Lung (tissue), 12 donors: ENCODE data around the gene MRPL32. TPM values are rescaled to one million over a fixed set of nuclear protein-coding genes. Genes with fewer than 3 reads are reported as not detected.

Source experiments
- ATAC-seq: fragments of 200-7000 bp; cut with Tn5 transposase; one replicate; pipeline ENCODE4 v1.9.1; 2020; ENCODE audit warnings: moderate number of reproducible peaks; ENCODE audit not compliant: insufficient read depth, low FRiP score
- DNase-seq, 3 donors: peaks; one replicate each; pipeline ENCODE4 v3.0.0-alpha.2; 2013 to 2017
- H3K27ac ChIP-seq, 2 donors: one replicate each; pipeline ENCODE4 v1.5.1; 2013; ENCODE audit warnings: mild to moderate bottlenecking in 2 of 2, moderate library complexity in 2 of 2, control low read depth in 1 of 2, inconsistent platforms in 1 of 2, low read depth in 1 of 2, low read length in 1 of 2
- H3K27me3 ChIP-seq, 3 donors: one replicate each; pipeline ENCODE4 v1.5.1; 2013; ENCODE audit warnings: low read length in 2 of 3; ENCODE audit not compliant: control insufficient read depth in 3 of 3, insufficient read depth in 3 of 3
- H3K36me3 ChIP-seq, 4 donors: one replicate each; pipeline ENCODE4 v1.5.1; 2013; ENCODE audit warnings: low read length in 4 of 4, mild to moderate bottlenecking in 1 of 4, moderate library complexity in 1 of 4; ENCODE audit not compliant: control insufficient read depth in 4 of 4, insufficient read depth in 4 of 4
- H3K4me1 ChIP-seq, 5 donors: one replicate each; pipeline ENCODE4 v1.5.1; 2013; ENCODE audit warnings: low read length in 5 of 5, mild to moderate bottlenecking in 2 of 5, moderate library complexity in 1 of 5; ENCODE audit not compliant: control insufficient read depth in 5 of 5, insufficient read depth in 5 of 5
- H3K4me3 ChIP-seq: one replicate; pipeline ENCODE4 v1.5.1; 2013; ENCODE audit warnings: mild to moderate bottlenecking, control low read depth, moderate library complexity
- H3K9ac ChIP-seq, 2 donors: one replicate each; pipeline ENCODE4 v1.5.1; 2013; ENCODE audit warnings: low read length in 2 of 2, control low read depth in 1 of 2; ENCODE audit not compliant: insufficient read depth in 1 of 2
- H3K9me3 ChIP-seq, 4 donors: one replicate each; pipeline ENCODE4 v1.5.1; 2013; ENCODE audit warnings: low read length in 3 of 4, mild to moderate bottlenecking in 1 of 4, moderate library complexity in 1 of 4; ENCODE audit not compliant: control insufficient read depth in 4 of 4, insufficient read depth in 3 of 4
- CTCF ChIP-seq: IDR thresholded peaks from 2 replicates; pipeline ENCODE4 v1.5.1; 2012; ENCODE audit warnings: mild to moderate bottlenecking; ENCODE audit errors: control extremely low read depth, extremely low read depth
- WGBS, 2 donors: extraction: QIAGEN DNeasy Blood & Tissue Kit; methylation state at CpG; one replicate each; pipeline ENCODE4 v1.1.7; 2013; 5-methylcytosine and 5-hydroxymethylcytosine counted together
- polyA plus RNA-seq, 2 donors: library from polyadenylated mRNA; stranded (reverse); fragments of 200-250 nt; gene quantifications; one replicate each; pipeline ENCODE4 v1.2.1, GENCODE V29; 2013
- total RNA-seq, 2 donors: library from RNA; depleted of rRNA in 1 of 2; stranded (reverse); fragments of >200 nt in 1 of 2; gene quantifications; one replicate each; pipeline ENCODE4 v1.2.1, GENCODE V29; 2014 to 2021
- donor health status: control.
- donor health status: control.
- donor health status: Bipolar disorder and iron deficiency.
- donor health status: healthy.
- donor health status: DM: yes; HTN: yes; CAD: no.

MRPL32 gene
- total and polyA plus RNA-seq, 4 donors: 34.4 to 111 (median 58.6) TPM

GRCh38 chr7:42986781-42987248 lies 54.6 kb downstream of the MRPL32 start:
- no peaks in the 10 kb centered on the region for H3K36me3 ChIP-seq
- H3K27ac ChIP-seq: no peak overlapping the region
- TF ChIP-seq CTCF: no peak
- no peaks in the 10 kb centered on the region for H3K27me3 ChIP-seq
- ATAC-seq (no peak), DNase-seq (no peak)
- WGBS, 2 donors: 68 to 76% methylated on average over 1 of the region's 1 CpG
- H3K9ac ChIP-seq: no peak overlapping the region
- H3K4me1 ChIP-seq: no peaks in the 10 kb centered on the region
- H3K4me3 ChIP-seq: no peak overlapping the region
- peaks cover 0 to 7% (median 2%) of the 10 kb centered on the region in 4 donors for H3K9me3 ChIP-seq

Other genes starting within 250 kb of the MRPL32 start
- 10 to 100 TPM in 1 of 2 donors, 1 to 10 TPM in 1; 5.6 to 10.2 TPM for gene C7orf25, start 20.3 kb upstream of the MRPL32 start, total RNA-seq
- 1 to 10 TPM; 5.6 to 6.8 TPM for gene C7orf25, start 20.3 kb upstream of the MRPL32 start, polyA plus RNA-seq
- 10 to 100 TPM; 41.0 to 72.7 TPM for gene PSMA2, start 202 bp upstream of the MRPL32 start, total RNA-seq
- gene PSMA2, start 202 bp upstream of the MRPL32 start, polyA plus RNA-seq: 100 to 1,000 TPM; 123 to 125 TPM
- under 1 TPM; 0.11 to 0.21 TPM for gene HECW1, start 180.3 kb downstream of the MRPL32 start, total RNA-seq
- under 1 TPM; 0.05 to 0.14 TPM for gene HECW1, start 180.3 kb downstream of the MRPL32 start, polyA plus RNA-seq